ENCODE results near the gene SLC7A14. TPM values are rescaled to one million over a fixed set of nuclear protein-coding genes. Genes with fewer than 3 reads are reported as not detected.

Gene SLC7A14
- total and polyA plus RNA-seq, 2 donors (not counting 3 experiments of a cell fraction or from before 2014, with no cell fraction given) = 0.07 to 0.57 TPM

GRCh38 chr3:170423001-170423615 lies 162.8 kb downstream of the SLC7A14 start:
- no peak for TF ChIP-seq CTCF (IDR thresholded peaks at IDR 0.05; ENCODE audit: extremely low read depth in 1 of 2, insufficient read depth in 1 of 2, low read depth in 1 of 2, low read length in 2 of 2)
- TF ChIP-seq MYC (IDR thresholded peaks at IDR 0.05; ENCODE audit: low read depth, low read length) = no peak
- no peak for TF ChIP-seq JUN (IDR thresholded peaks at IDR 0.05; ENCODE audit: borderline replicate concordance, insufficient read depth, insufficient read length, low read depth)
- no peak for TF ChIP-seq POLR2A (IDR thresholded peaks at IDR 0.05; ENCODE audit: low read depth, low read length)
- no peak for TF ChIP-seq POLR2AphosphoS5 (IDR thresholded peaks at IDR 0.05; ENCODE audit: insufficient read depth, low read depth, low read length)
- TF ChIP-seq FOS (IDR thresholded peaks at IDR 0.05; ENCODE audit: borderline replicate concordance, insufficient read depth, low read length) = no peak
- no peak for TF ChIP-seq EZH2 (IDR thresholded peaks at IDR 0.05; ENCODE audit: borderline replicate concordance, low read depth, low read length, severe bottlenecking)
- TF ChIP-seq MAX (IDR thresholded peaks at IDR 0.05; ENCODE audit: insufficient read depth, insufficient read length) = no peak
- TF ChIP-seq GATA2 (IDR thresholded peaks at IDR 0.05; ENCODE audit: insufficient read depth, insufficient read length, low read depth, low read length) = no peak
- Histone ChIP-seq H4K20me1 (replicated peaks; ENCODE audit: control insufficient read depth, extremely low read depth, insufficient read depth, low read length) (no peaks in the 10 kb centered on the region), H3K79me2 (ENCODE audit: control insufficient read depth, insufficient read depth, low read length) (peaks cover 96% of the 10 kb centered on the region), H3K4me1 (ENCODE audit: control insufficient read depth, extremely low read depth, insufficient read depth, low read length) (peaks cover 55% of the 10 kb centered on the region), H3K4me2 (ENCODE audit: insufficient read depth, low read length) (no peak overlapping the region), H2AFZ (ENCODE audit: low read depth, low read length) (no peak overlapping the region), H3K36me3 (ENCODE audit: control insufficient read depth in 2 of 2, extremely low read depth in 1 of 2, insufficient read depth in 2 of 2, low read length in 2 of 2) (peaks cover 3 to 6% of the 10 kb centered on the region in 2 experiments), H3K27ac (ENCODE audit: insufficient read depth, low read depth, low read length) (peak overlapping the region; percentile 18), H3K9ac (replicated peaks; ENCODE audit: extremely low read depth, insufficient read depth, low read length) (no peak overlapping the region), H3K4me3 (replicated peaks in 1 of 3; ENCODE audit: insufficient read depth in 1 of 3, low read depth in 1 of 3, low read length in 3 of 3) (no peak overlapping the region), H3K9me3 (replicated peaks; ENCODE audit: control insufficient read depth, insufficient read depth, low read length) (no peaks in the 10 kb centered on the region), H3K27me3 (ENCODE audit: control insufficient read depth in 2 of 2, insufficient read depth in 2 of 2, low read length in 2 of 2) (no peaks in the 10 kb centered on the region), H3K9me1 (replicated peaks; ENCODE audit: control insufficient read depth, extremely low read depth, insufficient read depth, low read length) (no peaks in the 10 kb centered on the region)
- FAIRE-seq = no peak
- ChIA-PET POLR2A (interaction anchor here (0.7 kb wide), 1 partner anchor 394 kb away, joined by 8 read pairs; no protein-coding TSS in a partner anchor), CTCF (interaction anchor here (1.3 to 1.5 kb wide), 3 partner anchors 9 to 425 kb away, joined by 3 to 7 read pairs (median 5); no protein-coding TSS in a partner anchor)
- DNase-seq (ENCODE audit: low read depth, low spot score) = no peak
- dilution Hi-C loops (cut with MboI; ENCODE audit: extremely low pct_ligation_motif_present, low sequenced_read_pairs) = no loop called here
- intact Hi-C loops (cut with micrococcal nuclease) = no loop called here
- no TSS peak for BruUV-seq (replicated peaks)
